ENCODE measurements around the gene SOCS3. TPM values are rescaled to one million over a fixed set of nuclear protein-coding genes. Genes with fewer than 3 reads are reported as not detected.
A peak's percentile ranks its signal among the peaks of the same experiment; 100 is the strongest.

Gene SOCS3
- total RNA-seq, 1 experiment from 2014 or later = 11.3 TPM

DNA sequence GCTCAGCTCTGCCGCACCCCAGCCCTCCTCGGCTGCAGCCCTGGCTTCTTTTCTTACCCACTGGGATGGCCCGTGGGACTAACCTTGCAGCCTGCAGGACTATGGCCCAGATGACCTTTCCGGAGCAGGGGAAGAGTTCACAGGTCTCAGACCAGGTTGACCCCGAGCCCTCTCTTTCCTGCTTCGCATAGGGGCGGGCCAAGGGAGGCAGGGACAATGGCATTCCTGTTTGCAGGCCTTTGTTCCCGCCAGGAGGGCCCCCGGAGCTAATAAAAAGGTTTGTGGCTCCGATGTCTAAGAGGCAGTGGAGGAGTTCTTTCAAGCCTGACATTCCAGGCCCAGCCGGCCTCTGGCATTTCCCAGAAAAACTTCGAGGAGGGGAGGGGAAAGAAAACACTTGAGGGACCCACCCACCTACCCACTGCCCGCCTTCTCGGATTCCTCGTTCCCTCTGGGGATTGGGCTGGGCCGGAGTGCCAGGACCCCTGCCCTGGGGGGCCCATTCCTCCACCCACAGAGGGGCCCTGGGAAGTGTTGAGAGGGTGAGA, 5.8 kb upstream of the SOCS3 start:
- CTCF ChIA-PET = interaction anchor here (1.4 to 1.8 kb wide), 4 partner anchors 17 to 114 kb away, joined by 4 to 17 read pairs (median 4); no protein-coding TSS in a partner anchor
- Mint-ChIP-seq H3K4me1 (ENCODE audit: low read depth, unreplicated experiment) (peaks cover 46% of the 10 kb centered on the region), H3K9me3 (ENCODE audit: unreplicated experiment) (no peaks in the 10 kb centered on the region), H3K4me3 (ENCODE audit: unreplicated experiment) (peak overlapping the region; percentile 67), H3K27me3 (ENCODE audit: insufficient read depth, unreplicated experiment) (no peaks in the 10 kb centered on the region), H3K27ac (ENCODE audit: unreplicated experiment) (peak overlapping the region; percentile 100), H3K36me3 (ENCODE audit: insufficient read depth, unreplicated experiment) (peaks cover 11% of the 10 kb centered on the region)
- BruUV-seq (replicated peaks) = no TSS peak
- peak; percentile 92 to 97 for DNase-seq
- intact Hi-C loops (cut with micrococcal nuclease; ENCODE audit: unreplicated experiment) = loop anchor here (1.0 kb wide), 3 partner anchors 9 to 56 kb away; partner anchors contain the start of gene PGS1
- POLR2A ChIA-PET = interaction anchor here (0.6 to 1.1 kb wide), 5 partner anchors 11 to 56 kb away, joined by 3 to 5 read pairs (median 3); no protein-coding TSS in a partner anchor
- Histone ChIP-seq H3K9me3 (no peaks in the 10 kb centered on the region), H3K4me3 (ENCODE audit: low read depth, low read length) (no peak overlapping the region), H3K36me3 (ENCODE audit: control insufficient read depth, insufficient read depth, low read length) (no peaks in the 10 kb centered on the region), H3K4me1 (peaks cover 61% of the 10 kb centered on the region), H3K27me3 (replicated peaks; ENCODE audit: control insufficient read depth, insufficient read depth, low read length) (no peaks in the 10 kb centered on the region)
- TF ChIP-seq, protein P1, sequence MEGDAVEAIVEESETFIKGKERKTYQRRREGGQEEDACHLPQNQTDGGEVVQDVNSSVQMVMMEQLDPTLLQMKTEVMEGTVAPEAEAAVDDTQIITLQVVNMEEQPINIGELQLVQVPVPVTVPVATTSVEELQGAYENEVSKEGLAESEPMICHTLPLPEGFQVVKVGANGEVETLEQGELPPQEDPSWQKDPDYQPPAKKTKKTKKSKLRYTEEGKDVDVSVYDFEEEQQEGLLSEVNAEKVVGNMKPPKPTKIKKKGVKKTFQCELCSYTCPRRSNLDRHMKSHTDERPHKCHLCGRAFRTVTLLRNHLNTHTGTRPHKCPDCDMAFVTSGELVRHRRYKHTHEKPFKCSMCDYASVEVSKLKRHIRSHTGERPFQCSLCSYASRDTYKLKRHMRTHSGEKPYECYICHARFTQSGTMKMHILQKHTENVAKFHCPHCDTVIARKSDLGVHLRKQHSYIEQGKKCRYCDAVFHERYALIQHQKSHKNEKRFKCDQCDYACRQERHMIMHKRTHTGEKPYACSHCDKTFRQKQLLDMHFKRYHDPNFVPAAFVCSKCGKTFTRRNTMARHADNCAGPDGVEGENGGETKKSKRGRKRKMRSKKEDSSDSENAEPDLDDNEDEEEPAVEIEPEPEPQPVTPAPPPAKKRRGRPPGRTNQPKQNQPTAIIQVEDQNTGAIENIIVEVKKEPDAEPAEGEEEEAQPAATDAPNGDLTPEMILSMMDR (IDR thresholded peaks at IDR 0.05; ENCODE audit: insufficient read depth in 1 of 2, low read depth in 1 of 2, low read length in 1 of 2, severe bottlenecking in 1 of 2, unreplicated experiment in 1 of 2) = no peak

DNA sequence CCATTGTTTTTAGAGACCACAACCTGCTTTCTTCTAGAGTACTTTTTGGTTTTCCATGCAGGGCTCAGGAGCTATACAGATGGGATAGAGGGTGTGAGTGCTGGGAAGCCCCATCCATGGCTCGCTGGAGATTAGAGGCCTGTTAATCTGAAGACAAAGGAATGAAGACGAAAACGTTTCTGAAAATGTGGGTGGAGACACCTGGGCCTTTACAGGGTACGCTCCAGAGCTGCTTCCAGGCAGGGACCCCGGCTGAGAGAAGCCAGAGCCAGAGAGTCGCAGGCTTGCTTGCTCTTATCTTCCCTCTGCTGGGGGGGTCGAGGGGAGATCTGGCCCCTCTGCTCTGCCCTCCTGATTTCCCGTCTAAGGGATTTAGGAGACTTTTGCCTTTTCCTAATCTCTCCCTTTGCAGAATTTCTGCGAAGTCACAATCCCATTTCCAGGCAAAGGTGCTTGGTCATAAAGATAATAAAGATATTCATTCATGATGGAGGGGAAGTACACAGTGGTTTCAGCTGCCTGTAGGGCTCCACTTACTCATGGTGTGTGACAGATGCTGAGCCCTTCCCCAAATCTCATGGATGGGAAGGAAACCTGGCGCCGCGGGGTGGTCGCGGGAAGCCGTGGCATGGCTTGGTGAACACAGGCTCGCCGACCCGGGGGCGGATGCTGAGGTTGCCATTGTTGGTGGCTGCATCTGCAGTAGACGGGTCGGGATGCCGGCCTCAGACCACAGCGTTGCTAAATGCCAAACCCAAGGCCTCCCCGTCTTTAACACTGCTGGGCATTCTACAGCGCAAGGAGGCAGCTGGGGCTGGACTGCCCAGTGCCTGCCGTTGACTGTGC, 4.8 kb upstream of the SOCS3 start:
- TF ChIP-seq, protein P1 (IDR thresholded peaks at IDR 0.05; ENCODE audit: insufficient read depth in 1 of 2, low read depth in 1 of 2, low read length in 1 of 2, severe bottlenecking in 1 of 2, unreplicated experiment in 1 of 2) = no peak
- Histone ChIP-seq H3K4me1 (peaks cover 57% of the 10 kb centered on the region), H3K4me3 (ENCODE audit: low read depth, low read length) (no peak overlapping the region), H3K36me3 (ENCODE audit: control insufficient read depth, insufficient read depth, low read length) (no peaks in the 10 kb centered on the region), H3K27me3 (replicated peaks; ENCODE audit: control insufficient read depth, insufficient read depth, low read length) (no peaks in the 10 kb centered on the region), H3K9me3 (no peaks in the 10 kb centered on the region)
- Mint-ChIP-seq H3K36me3 (ENCODE audit: insufficient read depth, unreplicated experiment) (peaks cover 15% of the 10 kb centered on the region), H3K4me3 (ENCODE audit: unreplicated experiment) (no peak overlapping the region), H3K27ac (ENCODE audit: unreplicated experiment) (peak overlapping the region; percentile 100), H3K9me3 (ENCODE audit: unreplicated experiment) (no peaks in the 10 kb centered on the region), H3K4me1 (ENCODE audit: low read depth, unreplicated experiment) (peaks cover 46% of the 10 kb centered on the region), H3K27me3 (ENCODE audit: insufficient read depth, unreplicated experiment) (no peaks in the 10 kb centered on the region)
- BruUV-seq (replicated peaks) = no TSS peak
- intact Hi-C loops (cut with micrococcal nuclease; ENCODE audit: unreplicated experiment) = loop anchor here (1.0 kb wide), 3 partner anchors 10 to 57 kb away; partner anchors contain the start of gene PGS1
- CTCF ChIA-PET = interaction anchor here (1.4 to 1.8 kb wide), 4 partner anchors 47 to 113 kb away, joined by 4 to 17 read pairs (median 6); no protein-coding TSS in a partner anchor
- POLR2A ChIA-PET = interaction anchor here (1.0 to 1.1 kb wide), 2 partner anchors 15 to 57 kb away, joined by 3 to 4 read pairs; no protein-coding TSS in a partner anchor
- no peak for DNase-seq

DNA sequence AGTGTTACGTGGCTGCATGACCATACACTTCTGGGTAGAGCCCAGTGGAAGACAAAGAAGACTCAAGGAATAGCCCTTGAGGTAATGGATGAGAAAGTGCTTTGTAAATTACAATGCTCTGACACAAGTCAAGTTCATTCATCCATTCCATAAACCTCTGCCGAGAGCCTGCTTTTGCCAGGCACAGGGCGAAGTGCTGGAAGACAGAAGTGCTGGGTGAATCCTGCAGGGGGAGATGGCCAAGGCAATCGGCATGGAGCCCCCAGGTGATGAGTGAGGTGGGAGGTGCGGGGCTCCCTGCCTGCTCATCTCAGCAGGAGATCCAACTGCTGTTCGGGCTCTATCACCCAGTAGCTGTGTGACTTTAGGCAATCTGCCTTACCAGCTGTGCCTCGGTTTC, 2.8 kb upstream of the SOCS3 start:
- peaks cover 31% of the 10 kb centered on the region for H3K36me3 Mint-ChIP-seq (ENCODE audit: insufficient read depth, unreplicated experiment)
- CTCF ChIA-PET = interaction anchor here (0.6 kb wide), 1 partner anchor 17 kb away, joined by 4 read pairs; no protein-coding TSS in a partner anchor
- no peaks in the 10 kb centered on the region for H3K27me3 Mint-ChIP-seq (ENCODE audit: insufficient read depth, unreplicated experiment)
- H3K4me1 Mint-ChIP-seq (ENCODE audit: low read depth, unreplicated experiment) = peaks cover 46% of the 10 kb centered on the region
- H3K9me3 Mint-ChIP-seq (ENCODE audit: unreplicated experiment) = no peaks in the 10 kb centered on the region
- Histone ChIP-seq H3K36me3 (ENCODE audit: control insufficient read depth, insufficient read depth, low read length) (no peaks in the 10 kb centered on the region), H3K9me3 (no peaks in the 10 kb centered on the region), H3K4me1 (peaks cover 64% of the 10 kb centered on the region), H3K4me3 (ENCODE audit: low read depth, low read length) (no peak overlapping the region), H3K27me3 (replicated peaks; ENCODE audit: control insufficient read depth, insufficient read depth, low read length) (no peaks in the 10 kb centered on the region)
- no TSS peak for BruUV-seq (replicated peaks)
- intact Hi-C loops (cut with micrococcal nuclease; ENCODE audit: unreplicated experiment) = no loop called here
- TF ChIP-seq, protein P1 (IDR thresholded peaks at IDR 0.05; ENCODE audit: insufficient read depth in 1 of 2, low read depth in 1 of 2, low read length in 1 of 2, severe bottlenecking in 1 of 2, unreplicated experiment in 1 of 2) = no peak
- DNase-seq = no peak
- POLR2A ChIA-PET = no interaction called here
- no peak overlapping the region for H3K4me3 Mint-ChIP-seq (ENCODE audit: unreplicated experiment)
- peak overlapping the region; percentile 35 for H3K27ac Mint-ChIP-seq (ENCODE audit: unreplicated experiment)

Measured in Caco-2 (cell line).